NCI-H226 (cell line): Measurements from ENCODE around the gene PRPF8.

Experiments
- DNase-seq: peaks from one replicate; pipeline ENCODE4 v3.0.0-alpha.2; 2015

Gene PRPF8

DNA sequence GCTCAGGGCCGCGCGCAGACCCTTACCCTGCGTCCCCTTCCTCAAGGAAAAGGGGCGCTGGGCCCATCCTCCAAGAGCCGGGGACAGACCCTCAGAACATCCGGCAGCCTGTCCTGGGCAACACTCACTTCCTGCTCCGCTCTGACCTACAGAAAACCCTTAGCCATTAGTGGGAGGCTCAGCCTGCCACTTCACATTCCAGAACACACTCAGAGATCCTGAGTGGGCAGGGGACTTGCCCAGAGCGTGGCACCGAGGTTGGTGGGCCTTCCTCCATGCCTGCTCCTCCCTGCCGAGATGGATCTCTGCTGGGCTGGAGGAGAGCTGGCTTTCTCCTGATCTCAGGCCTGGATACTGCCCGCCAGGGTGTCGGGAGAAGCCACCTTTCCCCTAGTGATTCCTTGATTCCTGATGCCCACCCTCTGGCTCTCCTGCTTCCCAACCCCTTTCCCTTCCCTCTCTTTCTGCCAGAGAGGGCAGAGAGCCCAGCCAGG, 40.6 kb downstream of the PRPF8 start:
- DNase-seq, result no peak

DNA sequence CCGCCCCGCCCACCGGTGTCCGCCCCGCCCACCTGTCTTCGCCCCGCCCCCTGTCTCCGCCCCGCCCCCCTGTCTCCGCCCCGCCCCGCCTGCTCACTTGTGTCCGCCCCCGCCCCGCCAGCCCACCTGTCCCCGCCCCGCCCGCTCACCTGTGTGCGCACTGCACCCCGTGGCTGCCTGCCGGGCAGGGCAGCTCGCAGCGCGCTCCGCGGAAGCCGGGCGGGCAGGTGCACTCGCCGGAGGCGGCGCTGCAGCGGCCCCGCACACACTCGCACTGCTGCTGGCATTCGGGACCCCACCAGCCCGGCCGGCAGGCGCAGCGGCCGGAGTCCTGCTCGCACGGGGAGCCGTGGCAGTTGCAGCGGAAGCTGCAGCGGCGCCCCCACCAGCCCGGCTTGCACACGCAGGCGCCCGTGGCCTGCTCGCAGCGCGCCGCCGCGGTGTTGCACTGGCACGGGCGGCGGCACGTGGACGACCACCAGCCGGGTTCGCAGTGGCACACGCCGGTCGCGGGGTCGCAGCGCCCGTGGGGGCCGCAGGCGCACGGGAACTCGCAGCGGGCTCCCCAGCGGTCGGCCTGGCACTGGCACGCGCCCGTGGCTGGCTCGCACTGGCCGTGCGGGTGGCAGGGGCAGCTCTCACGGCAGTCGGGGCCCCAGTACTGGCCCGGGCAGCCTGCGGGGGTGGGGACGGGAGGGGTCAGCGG, 41.2 kb downstream of the PRPF8 start:
- no peak for DNase-seq

DNA sequence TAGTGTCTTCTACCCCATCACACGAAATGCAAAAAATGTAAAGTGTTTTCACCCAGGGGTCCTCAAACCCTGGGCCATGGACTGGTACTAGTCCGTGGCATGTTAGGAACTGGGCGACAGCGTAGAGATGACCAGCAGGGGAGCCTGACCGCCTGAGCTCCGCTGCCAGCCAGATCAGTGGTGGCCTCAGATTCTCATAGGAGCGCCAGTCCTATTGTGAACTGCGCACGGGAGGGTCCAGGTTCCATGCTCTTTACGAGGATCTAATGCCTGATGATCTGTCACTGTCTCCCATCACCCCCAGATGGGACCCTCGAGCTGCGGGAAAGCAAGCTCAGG, 43.6 kb downstream of the PRPF8 start:
- DNase-seq, result no peak

DNA sequence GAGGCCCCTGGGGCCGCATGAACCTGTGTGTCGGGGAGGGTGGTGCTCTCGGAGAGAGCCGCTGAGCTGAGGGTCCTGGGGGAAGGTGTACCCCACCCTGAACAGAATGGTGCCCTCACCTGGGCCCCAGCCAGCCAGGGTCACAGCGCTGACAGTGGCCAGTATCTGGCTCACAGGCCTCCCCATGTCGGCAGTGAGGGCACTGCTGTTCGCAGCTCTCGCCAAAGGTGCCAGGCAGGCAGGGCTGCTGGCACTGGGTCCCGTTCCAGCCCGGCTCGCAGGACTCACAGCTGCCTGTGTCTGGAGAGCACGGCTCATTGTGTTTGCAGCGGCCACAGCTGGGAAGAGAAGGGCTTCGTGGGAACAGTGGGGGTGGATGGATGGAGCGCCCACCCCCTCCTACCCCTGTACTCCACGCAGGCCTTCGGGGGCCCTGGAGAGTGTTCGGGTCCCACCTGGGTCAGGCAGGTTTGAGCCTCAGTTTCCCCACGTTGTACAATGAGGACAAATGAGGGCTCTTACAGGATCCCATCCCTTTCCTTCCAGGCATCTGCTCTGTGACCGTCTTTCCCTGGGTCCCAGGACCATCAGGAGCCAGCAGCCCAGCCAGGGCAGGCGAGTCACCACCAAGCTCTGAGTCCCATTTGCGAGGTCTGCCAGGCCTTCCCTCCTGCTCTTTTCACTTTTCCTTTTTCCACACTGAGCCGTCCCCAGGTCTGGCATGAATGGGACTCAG, 44.2 kb downstream of the PRPF8 start:
- DNase-seq, result no peak

DNA sequence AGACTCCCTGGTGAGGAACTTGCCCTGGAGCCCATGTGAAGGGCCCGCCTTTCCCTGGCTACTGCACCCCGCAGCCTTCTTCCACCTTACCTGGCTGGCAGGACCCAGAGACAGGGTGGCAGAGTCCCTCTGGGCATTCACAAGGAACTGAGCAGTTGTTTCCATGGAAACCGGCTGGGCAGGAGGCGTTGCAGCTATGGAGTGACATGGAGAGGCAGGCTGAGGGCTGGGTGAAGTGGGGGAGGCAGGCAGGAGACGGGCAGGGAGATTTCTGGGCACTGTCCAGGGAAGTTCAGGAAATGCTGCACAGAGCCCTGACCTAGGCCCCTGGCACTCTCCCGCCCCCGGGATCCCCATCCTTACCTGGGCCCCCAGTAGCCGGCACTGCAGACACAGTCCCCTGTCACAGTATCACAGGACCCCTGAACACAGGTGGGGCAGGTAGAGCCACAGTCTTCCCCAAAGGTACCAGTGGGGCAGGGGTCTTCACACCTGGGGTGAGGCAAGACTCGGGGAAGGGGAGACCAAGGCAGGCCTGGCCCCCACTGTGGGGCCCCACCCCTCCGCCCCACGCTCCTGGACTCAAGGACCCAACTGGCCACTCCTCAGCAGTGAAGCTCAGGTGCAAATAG, 45.0 kb downstream of the PRPF8 start:
- peak; percentile 27 for DNase-seq

DNA sequence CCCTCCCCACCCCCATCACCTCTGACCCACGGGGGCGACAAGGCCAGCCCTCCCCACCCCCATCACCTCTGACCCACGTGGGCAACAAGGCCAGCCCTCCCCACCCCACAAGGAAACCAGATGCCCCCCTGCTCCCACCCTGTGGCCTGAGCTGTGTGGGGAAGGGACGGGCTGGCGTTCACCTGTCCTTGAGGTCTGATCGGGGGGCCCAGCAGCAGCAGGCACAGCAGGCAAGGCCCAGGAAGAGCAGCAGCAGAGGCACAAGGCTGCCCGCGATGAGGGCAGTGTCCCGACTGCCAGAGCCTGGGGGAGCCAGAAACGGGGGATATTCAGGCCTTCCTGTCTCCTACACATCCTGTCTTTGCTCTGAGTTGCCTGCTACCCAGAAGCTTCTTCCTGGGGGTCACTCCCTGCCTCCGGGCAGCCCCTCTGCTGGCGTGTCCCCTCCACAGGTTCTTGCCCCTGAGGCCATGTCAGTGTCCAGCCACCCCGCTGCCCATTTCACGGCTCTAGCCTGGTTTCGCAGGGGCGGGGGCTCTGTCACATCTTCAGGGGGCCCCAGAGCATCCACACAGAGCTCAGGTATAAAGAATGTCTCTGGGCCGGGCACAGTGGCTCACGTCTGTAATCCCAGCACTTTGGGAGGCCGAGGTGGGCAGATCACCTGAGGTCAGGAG, 45.9 kb downstream of the PRPF8 start:
- DNase-seq, result no peak

DNA sequence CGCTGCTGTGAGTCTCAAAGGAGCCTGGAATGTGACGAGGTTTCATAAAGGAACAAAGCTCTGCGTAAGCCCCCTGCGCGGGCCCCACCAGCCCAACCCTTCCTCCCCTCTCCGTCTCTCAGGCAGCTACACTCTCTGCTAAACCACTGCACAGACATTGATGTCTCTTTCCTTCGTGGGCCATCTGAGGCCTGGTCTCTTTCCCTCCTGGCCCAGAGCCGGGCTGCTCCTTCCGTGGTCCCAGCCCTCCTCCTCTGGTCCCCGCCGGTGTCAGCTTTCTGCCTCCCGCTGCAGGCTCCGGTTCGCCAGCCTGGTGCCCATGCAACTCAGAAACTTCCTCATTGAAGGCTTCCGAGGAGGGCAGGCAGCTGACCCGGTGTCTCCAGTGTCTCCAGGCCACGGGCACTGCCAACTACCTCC, 46.5 kb downstream of the PRPF8 start:
- DNase-seq, result no peak

DNA sequence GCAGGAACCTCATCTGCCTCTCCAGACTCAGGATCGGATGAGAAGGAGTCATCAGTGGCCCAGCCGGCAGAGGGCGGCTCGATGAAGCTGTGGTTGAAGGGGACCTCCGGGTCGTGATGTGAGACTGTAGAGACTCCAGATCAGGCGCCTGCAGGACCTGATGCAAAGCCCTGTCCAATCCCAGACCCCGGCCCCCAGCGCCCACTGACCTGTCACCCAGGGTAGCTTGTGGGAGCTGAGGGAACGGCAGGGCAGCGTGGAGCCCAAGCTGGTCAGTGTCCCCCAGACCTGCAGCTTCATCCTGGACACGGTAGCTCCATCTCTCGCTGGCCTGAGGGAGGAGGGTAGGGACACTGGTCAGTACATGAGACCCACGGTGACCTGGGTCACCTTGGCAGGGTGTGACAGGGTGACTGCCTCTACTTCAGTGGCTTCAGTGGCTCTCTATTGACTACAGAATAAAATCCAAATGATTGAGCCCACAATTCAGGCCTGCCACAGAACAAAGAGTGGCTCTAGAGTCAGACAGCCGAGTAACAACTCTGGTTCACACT, 47.9 kb downstream of the PRPF8 start:
- no peak for DNase-seq

DNA sequence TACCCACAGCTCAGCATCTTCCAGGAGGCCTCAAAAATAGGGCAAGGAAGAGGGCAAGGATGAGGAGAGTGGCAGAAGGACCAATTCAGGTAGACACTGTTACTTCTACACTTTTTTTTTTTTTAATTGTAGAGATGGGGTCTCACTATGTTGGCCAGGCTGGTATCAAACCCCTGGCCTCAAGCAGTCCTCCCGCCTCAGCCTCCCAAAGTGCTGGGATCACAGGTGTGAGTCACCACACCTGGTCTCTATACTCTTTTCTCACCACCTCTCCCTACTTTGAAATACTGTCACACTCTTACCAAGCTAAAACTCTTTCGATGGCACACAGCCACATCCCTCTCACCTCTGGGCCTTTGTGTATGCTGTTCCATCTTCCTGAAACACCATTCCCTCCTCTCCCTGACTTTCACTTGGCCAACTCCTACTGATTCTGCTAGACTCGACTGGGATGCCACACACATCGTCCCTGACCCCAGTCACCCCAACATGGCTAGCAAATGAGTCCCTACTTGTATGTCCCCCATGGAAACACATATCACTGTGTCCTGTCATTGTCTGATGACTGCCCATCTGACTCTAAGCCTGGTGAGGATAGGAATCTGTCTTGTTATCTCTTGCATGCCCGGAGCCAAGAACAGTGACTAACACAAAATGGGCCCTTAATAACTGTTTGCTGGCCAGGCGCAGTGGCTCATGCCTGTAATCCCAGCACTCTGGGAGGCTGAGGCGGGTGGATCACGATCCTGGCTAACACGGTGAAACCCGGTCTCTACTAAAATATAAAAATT, 48.8 kb downstream of the PRPF8 start:
- no peak for DNase-seq

DNA sequence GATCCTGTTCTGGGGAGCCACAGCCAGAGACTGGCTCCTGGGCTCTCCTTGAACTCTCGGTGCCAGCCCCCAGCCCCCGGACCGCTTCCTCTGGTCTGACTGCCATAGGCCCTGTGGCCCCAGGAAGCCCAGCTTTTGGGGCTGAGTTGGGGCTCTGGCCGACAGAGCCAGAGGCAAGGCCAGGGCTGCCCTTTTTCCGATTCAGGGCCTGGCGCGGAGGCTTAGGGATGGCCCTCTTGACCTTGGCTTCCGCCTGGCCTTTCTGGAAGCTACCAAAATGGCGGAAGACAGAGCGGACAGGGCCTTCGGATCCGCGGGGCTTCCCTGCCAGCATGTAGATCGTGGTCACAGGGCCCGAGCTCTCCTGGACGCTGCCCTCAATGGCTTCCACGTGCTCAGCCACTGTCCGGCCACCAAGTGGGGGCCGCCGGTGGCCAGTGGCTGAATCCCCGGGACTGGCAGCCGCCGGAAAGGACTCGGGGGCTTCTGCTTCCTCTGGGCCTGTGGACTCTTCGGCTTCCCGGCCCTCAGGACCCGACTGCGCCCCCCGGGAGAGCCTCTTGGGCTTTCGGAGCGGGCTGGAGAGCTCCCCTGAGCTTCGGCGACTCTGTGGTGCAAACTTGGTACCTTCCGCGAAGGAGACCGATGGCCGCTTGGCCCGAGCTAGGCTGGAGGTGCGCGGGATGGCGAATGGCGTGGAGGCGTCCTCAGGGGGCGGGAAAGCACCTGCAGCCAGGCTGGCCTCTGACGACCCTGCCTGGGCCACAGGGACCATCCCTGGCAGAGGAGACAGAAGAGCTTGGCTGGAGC, 49.6 kb downstream of the PRPF8 start:
- no peak for DNase-seq

DNA sequence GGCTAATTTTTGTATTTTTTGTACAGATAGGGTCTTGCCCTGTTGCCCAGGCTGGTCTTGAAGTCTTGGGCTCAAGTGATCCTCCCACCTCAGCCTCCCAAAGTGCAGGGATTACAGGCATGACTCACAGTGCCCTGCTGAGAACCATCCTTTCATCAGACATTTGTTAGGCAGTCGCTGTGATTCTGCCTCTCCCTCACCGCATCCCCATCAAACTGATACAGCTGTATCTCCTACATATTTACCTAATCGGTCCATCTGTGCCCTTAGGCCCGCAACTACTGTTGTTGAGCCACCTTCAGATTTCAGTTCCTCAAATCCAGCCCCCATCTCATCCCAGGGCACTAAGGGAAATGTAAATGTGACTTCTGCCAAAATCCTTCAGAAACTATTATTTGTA, 54.0 kb downstream of the PRPF8 start:
- DNase-seq, result peak; percentile 20

DNA sequence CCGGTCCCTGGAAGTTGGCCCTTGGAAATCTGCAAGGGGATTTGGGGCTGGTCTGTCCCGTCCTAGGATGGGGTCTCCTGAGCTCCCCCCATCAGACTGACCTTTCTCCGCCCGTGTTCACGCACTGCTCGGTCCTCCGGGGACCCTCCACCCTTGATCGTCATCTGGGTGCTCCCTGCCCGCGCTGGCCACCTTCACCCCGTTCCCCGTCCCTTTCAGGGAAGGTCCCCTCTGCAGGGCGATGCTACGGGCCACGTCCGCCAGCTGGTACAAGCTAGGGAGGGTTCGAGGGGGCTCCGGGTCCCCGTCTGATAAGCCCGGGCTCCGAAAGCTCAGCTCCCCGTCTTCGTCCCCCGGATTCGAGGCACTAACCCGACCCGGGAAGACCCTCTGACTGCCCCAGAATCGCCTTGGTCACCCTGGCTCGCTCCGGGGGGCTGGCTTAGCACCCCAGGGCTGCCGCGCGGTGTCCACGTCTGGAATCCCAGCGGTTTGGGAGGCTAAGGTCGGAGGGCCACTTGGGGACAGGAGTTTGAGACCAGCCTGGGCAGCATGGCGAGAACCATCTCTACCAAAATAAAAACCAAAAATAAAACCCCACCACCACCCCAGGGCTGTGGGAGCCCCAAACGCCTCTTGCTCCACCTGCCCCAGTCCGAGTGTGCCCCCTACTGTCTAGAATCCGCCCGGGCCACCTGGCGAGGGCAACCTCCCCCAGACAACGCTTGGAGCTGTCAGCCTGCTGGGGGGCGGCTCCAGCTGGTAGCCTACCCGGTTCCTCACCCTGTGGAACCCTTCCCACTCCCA, 55.0 kb downstream of the PRPF8 start:
- DNase-seq, result peak; percentile 19

DNA sequence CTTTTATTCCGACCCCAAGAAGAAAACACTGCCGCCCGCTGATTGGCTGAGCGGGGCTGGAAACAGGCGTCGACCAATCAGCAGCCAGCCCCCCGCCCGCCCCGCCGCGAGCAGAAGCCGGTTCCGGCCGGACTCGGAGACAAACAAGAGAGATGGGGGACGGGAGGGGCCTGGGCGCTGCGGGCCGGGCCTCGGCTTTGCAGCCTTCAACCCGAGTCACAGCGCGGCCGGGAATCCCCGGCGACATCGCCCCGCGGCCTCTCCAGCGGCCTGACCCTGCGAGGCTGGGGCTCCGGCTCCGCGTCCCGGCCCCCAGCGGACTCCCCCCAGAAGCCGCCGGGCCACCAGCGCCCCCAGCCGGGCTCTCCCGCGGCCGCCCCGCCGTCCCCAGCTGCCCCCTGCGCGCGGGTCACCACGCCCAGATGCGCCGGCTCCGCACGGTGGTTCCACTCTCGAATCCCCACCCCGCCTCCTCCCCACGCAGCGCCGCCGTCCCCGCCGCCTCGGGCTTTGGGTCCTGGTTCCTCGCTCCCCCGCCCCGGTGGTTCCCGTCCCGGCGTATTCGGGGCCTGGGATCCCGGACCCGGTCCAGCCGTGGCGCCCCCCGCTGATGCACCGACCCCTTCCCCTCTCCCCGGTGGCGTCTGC, 55.7 kb downstream of the PRPF8 start:
- DNase-seq, result peak; percentile 86

DNA sequence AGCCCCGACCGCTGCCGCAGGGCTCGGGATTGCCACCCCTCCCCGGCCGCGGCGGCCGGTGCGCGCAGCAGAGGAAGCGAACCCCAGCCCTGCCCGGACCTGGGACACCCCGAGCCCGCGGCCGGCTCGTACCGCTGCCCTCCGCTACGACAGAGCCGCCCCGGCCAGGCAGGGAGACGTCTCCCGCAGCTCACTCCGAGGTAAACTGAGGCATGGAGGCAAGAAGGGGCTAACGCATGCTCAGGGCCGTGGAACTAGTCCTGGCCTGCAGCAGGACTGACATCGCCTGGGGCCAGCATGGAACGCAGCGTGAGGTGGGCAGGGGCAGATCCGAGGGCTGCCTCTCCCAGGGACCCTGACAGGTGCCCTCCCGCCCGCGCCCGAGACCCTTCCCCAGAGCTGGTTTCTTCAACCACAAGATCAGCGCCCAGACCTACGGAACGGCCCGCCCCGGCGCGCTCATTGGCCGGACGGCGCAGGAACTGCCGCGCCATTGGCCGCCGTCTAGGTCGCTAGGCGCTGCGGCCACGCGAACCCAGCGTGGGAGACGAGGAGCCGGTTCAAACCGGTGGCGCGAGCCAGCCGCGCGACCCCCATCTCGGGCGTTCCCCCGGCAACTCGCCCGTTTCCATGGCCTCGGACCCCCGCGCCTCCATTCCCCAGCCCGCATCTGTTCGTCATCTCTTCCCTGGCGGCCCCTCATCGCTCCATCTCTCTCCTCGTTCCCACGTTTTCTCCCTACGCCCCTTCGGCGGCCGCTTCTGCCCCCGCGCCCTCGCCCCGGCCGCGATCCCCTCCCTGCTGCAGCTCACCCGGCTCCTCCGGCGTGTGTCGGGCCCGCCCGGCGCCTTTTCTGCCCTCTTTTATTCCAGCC, 56.4 kb downstream of the PRPF8 start, which contains the start of gene SLC43A2:
Gene SLC43A2, minus strand, starts transcription at position 853 of the 874 bp plus-strand sequence. CDS start 960 bp downstream, outside the sequence.
- DNase-seq, result peak; percentile 76

DNA sequence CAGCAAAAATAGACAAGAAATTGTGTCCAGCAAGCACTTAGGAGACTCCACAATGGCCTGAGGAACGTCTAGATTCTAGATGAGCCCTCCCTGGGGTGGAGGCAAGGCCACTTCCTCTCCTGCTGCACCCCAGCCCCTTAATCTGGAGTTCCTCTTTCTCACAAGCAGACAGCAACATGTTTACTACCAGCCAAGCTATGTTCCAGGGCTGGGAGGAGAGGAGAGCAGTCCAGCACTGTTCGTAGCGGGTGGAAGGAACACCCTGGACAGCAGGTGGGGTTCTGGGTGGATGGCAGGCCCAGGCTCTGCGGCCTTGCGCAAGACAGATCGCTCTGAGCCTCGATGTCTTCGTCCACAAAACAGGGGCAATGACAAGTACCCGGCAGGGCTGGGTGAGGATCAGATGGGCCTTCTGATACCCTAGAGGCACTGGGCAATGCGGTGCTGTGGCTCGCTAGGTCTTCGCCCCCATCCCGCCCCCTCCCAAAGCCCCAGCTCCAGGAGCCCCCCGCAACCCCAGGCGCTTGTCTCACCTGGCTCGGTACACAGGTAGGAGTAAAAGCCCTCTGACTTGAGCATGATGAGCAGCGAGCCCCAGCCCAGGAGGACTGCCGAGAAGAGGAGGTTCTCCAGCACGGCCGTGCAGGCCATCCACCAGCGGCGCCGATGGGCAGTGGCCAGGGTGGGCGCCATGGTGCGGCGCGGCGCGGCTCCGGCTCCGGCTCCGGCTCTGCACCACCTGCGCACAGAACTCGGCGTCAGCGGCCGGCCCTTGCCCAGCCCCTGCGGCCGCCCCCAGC, 57.3 kb downstream of the PRPF8 start:
- no peak for DNase-seq

DNA sequence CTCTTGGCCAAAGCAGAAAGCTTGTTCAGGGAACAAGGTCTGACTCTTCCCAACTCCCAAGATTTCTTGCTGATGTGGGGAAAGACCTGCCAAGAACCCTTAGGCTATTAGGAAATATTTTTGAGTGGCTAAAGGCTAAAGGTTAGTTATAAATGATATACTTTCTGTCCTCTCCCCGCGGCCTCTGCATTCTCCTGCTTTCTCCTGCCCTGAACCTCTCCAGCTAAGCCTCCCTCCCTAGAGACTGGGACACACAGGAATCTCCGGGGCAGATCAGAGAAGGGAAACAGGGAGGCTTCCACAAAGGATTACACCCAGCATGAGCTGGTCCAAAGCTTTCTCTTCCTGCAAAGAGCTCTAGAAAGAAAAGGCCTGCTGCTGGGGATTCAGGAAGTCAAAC, 58.3 kb downstream of the PRPF8 start:
- peak; percentile 35 for DNase-seq

DNA sequence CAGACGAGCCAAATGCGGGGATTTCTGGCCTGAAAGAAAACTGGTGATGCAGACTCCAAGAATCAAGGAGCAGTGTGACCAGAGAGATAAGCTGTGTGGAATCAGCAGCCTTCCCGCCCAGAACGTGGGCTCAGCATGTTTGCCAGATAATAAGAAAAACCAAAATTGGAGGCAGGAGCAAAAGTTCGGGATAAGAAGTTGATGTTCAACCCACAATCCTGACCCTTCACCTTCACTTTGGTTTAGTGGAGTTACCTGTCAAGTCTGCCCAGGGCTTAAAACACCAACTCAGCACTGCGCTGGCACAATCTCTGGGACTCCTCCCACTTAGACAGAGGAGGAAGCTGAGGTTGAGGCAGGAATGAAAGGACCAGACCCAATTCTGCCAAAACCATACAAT, 59.1 kb downstream of the PRPF8 start:
- no peak for DNase-seq

DNA sequence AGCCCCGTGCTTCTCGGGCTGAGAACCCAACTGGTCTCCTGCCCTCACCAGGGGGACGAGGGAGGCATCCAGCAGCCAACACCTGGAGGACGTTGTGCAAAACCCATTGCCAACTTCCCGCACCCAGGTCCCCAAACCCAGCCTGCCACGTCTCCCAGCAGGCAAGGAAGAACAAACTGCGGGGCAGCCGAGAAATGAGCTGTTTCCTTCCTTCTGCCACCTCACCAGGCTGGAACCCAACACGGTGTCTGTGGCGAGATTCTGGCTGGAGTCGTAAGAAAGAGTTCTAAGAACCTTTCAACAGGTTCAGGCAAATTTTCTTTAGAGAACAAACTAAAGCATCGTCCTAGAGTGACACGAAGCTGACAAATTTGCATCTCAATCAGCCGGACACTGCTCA, 59.6 kb downstream of the PRPF8 start:
- DNase-seq, result no peak
